ENCODE data around the gene ZFP57.

GRCh38 chr6:29728173-29728874 lies 47.4 kb upstream of the ZFP57 start:
- no peak for TF ChIP-seq CTCF (IDR thresholded peaks at IDR 0.05; ENCODE audit: insufficient read depth, low read depth, low read length)
- no peak for TF ChIP-seq EZH2 (IDR thresholded peaks at IDR 0.05; ENCODE audit: insufficient read depth, low read length)

All from astrocyte (in vitro differentiated cells and primary cell).